ENCODE data around the gene LAMTOR1. TPM values are rescaled to one million over a fixed set of nuclear protein-coding genes. Genes with fewer than 3 reads are reported as not detected.
"Not testable (repeated sequence)": the region's sequence is repeated elsewhere in the genome, so short reads cannot be mapped to it uniquely, and the experiment has no call there.

Gene LAMTOR1
- total RNA-seq, 2 donors from 2014 or later = 128 to 230 TPM

DNA sequence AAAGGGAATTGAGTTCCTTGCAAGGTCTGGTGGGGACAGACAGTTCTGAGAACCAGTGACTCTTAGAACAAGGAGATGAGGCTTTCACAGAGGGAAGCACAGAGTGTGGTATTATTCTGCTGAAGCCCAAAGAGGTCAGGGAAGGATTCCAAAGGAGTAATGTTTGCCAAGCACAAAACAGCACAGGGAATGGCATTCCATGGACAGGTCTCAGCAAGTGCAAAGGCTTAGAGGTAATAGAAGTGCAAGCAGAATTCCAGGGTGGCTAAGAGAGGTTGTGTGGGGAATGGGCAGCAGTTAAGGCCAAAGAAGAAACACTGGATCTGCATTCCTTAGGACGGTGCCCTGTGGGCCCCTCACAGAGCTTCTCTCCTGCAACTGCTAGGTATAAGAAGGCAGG, 39.0 kb upstream of the LAMTOR1 start:
- H3K4me3 ChIP-seq; H3K9me3 ChIP-seq; H3K36me3 ChIP-seq; H3K27me3 ChIP-seq (replicated peaks; ENCODE audit: insufficient read depth); H3K4me1 ChIP-seq (replicated peaks): not testable (repeated sequence)
- peak; percentile 29 for TF ChIP-seq POLR2AphosphoS5 (IDR thresholded peaks at IDR 0.05)
- WGBS = 18% methylated on average over 1 of the region's 1 CpG
- intact Hi-C loops (cut with DNase I) = loop anchor here (5.0 kb wide), 2 partner anchors 115 to 165 kb away; no protein-coding TSS in a partner anchor
- peak; percentile 55 for DNase-seq (ENCODE audit: low spot score)
- peak overlapping the region in 1 of 2 donors; percentile 39 for H3K27ac ChIP-seq

DNA sequence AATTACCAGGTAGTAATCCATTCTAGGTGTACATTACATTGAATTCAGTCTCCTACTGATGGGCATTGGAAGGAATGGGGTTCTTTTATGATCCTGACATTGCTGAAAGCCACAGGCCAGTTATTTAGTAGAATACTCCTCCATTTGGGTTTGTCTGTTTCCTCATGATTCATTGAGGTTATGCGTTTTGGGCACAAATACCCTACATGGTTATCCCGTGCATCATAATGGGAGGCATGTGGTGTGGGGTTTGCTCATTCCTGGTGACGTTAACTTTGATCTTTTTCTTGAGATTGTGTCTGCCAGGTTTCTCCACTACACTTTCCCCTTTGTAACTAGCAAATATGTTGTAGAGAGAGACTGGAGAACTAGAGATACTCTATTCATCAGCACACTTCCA, 38.0 kb upstream of the LAMTOR1 start:
- 84% methylated on average over 3 of the region's 3 CpGs for WGBS
- TF ChIP-seq, protein P1, sequence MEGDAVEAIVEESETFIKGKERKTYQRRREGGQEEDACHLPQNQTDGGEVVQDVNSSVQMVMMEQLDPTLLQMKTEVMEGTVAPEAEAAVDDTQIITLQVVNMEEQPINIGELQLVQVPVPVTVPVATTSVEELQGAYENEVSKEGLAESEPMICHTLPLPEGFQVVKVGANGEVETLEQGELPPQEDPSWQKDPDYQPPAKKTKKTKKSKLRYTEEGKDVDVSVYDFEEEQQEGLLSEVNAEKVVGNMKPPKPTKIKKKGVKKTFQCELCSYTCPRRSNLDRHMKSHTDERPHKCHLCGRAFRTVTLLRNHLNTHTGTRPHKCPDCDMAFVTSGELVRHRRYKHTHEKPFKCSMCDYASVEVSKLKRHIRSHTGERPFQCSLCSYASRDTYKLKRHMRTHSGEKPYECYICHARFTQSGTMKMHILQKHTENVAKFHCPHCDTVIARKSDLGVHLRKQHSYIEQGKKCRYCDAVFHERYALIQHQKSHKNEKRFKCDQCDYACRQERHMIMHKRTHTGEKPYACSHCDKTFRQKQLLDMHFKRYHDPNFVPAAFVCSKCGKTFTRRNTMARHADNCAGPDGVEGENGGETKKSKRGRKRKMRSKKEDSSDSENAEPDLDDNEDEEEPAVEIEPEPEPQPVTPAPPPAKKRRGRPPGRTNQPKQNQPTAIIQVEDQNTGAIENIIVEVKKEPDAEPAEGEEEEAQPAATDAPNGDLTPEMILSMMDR (IDR thresholded peaks at IDR 0.05) = no peak
- TF ChIP-seq POLR2AphosphoS5 (IDR thresholded peaks at IDR 0.05) (no peak), POLR2A (IDR thresholded peaks at IDR 0.05) (no peak)
- H3K27ac ChIP-seq = no peak overlapping the region

DNA sequence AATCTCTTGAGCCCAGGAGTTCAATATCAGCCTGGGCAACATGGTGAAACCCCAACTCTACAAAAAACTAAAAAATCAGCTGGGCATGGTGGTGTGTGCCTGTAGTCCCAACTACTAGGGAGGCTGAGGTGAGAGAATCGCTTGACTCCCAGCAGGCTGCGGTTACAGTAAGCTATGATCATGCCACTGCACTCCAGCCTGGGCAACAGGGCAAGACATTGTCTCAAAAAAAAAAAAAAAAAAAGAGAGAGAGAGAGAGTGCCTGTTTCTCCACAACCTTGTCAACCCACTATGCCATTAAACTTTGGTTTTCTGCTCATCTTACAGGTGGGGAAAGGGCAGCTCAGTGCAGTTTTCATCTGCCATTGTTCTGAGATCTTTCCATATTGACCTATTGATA, 37.6 kb upstream of the LAMTOR1 start:
- Histone ChIP-seq H3K4me3 (no peak overlapping the region), H3K27me3 (replicated peaks; ENCODE audit: insufficient read depth) (no peaks in the 10 kb centered on the region), H3K27ac (no peak overlapping the region), H3K36me3 (no peaks in the 10 kb centered on the region), H3K9me3 (no peaks in the 10 kb centered on the region), H3K4me1 (replicated peaks) (no peaks in the 10 kb centered on the region)
- no peak for DNase-seq (ENCODE audit: low spot score)
- WGBS = 100% methylated on average over 2 of the region's 2 CpGs
- intact Hi-C loops (cut with DNase I) = loop anchor here (5.0 kb wide), 2 partner anchors 113 to 163 kb away; no protein-coding TSS in a partner anchor
- TF ChIP-seq POLR2A (IDR thresholded peaks at IDR 0.05) (no peak), POLR2AphosphoS5 (IDR thresholded peaks at IDR 0.05) (no peak)

More for the DNA sequence above, 38.0 kb upstream of the LAMTOR1 start:
- no peak overlapping the region for H3K4me3 ChIP-seq
- intact Hi-C loops (cut with DNase I) = loop anchor here (5.0 kb wide), 2 partner anchors 114 to 164 kb away; no protein-coding TSS in a partner anchor
- H3K4me1 ChIP-seq (replicated peaks) = no peaks in the 10 kb centered on the region
- H3K9me3 ChIP-seq = no peaks in the 10 kb centered on the region
- no peaks in the 10 kb centered on the region for H3K27me3 ChIP-seq (replicated peaks; ENCODE audit: insufficient read depth)
- H3K36me3 ChIP-seq = no peaks in the 10 kb centered on the region
- no peak for DNase-seq (ENCODE audit: low spot score)

DNA sequence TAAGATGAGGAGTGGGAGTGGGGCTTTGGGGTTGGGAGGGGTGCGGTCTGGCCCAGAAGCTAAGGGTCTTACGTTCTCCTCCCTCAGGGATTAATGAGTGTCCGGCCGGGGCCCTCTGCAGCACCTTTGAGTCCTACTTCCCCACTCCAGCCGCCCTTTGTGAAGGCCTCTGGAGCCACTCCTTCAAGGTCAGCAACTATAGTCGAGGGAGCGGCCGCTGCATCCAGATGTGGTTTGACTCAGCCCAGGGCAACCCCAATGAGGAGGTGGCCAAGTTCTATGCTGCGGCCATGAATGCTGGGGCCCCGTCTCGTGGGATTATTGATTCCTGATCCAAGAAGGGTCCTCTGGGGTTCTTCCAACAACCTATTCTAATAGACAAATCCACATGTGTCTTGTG, 36.4 kb upstream of the LAMTOR1 start:
- Histone ChIP-seq H3K4me3 (no peak overlapping the region), H3K9me3 (no peaks in the 10 kb centered on the region), H3K27ac (no peak overlapping the region), H3K36me3 (no peaks in the 10 kb centered on the region), H3K4me1 (replicated peaks) (no peaks in the 10 kb centered on the region), H3K27me3 (replicated peaks; ENCODE audit: insufficient read depth) (no peaks in the 10 kb centered on the region)
- intact Hi-C loops (cut with DNase I) = no loop called here
- DNase-seq (ENCODE audit: low spot score) = no peak
- 99% methylated on average over 11 of the region's 11 CpGs for WGBS
- TF ChIP-seq POLR2AphosphoS5 (IDR thresholded peaks at IDR 0.05) (no peak), POLR2A (IDR thresholded peaks at IDR 0.05) (no peak)
- TF ChIP-seq, protein P1 (IDR thresholded peaks at IDR 0.05) = no peak

DNA sequence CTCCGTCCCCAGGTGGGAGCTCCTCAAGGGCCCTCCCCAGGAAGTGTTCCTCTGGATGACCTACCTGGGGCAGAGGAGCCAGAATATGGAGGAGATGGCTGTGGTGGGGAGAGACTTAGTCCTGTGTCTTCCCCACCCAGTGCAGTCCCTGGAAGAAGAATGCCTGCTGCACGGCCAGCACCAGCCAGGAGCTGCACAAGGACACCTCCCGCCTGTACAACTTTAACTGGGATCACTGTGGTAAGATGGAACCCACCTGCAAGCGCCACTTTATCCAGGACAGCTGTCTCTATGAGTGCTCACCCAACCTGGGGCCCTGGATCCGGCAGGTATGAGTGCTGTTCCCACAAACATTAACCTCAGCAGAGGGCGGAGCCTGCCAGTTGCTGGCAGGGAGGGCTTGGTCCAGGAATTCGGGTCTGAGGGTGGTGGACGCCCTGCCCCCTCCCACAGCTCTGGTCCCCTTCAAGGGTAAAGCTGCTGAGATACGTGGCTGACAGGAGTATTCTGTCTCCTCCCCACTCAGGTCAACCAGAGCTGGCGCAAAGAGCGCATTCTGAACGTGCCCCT, 35.8 kb upstream of the LAMTOR1 start:
- no peak for DNase-seq (ENCODE audit: low spot score)

More for the DNA sequence above, 35.8 kb upstream of the LAMTOR1 start:
- intact Hi-C loops (cut with DNase I) = no loop called here
- Histone ChIP-seq H3K4me1 (replicated peaks) (no peaks in the 10 kb centered on the region), H3K4me3 (no peak overlapping the region), H3K9me3 (no peaks in the 10 kb centered on the region), H3K27me3 (replicated peaks; ENCODE audit: insufficient read depth) (no peaks in the 10 kb centered on the region), H3K27ac (no peak overlapping the region), H3K36me3 (no peaks in the 10 kb centered on the region)
- no peak for TF ChIP-seq POLR2A (IDR thresholded peaks at IDR 0.05)
- TF ChIP-seq, protein P1 (IDR thresholded peaks at IDR 0.05) = no peak
- no peak for TF ChIP-seq POLR2AphosphoS5 (IDR thresholded peaks at IDR 0.05)
- 84% methylated on average over 11 of the region's 12 CpGs for WGBS

All from prostate gland (tissue), 2 donors.